Keratinocyte (primary cell): ENCODE results near the gene RPEL1.

ENCODE experiments used
- CTCF ChIP-seq, 3 experiments: IDR thresholded peaks in 1 of 3; conservative IDR thresholded peaks in 1 of 3; optimal IDR thresholded peaks in 1 of 3; 2 replicates in 2 of 3; 3 replicates in 1 of 3; pipeline versions ENCODE3 to v1.5.1; 2011; ENCODE audit warnings: low read length in 3 of 3, mild to moderate bottlenecking in 3 of 3, moderate library complexity in 2 of 3, control low read depth in 1 of 3, inconsistent platforms in 1 of 3; ENCODE audit not compliant: insufficient read depth in 2 of 3; ENCODE audit errors: extremely low read depth in 1 of 3
- EZH2 ChIP-seq: IDR thresholded peaks from one replicate; pipeline ENCODE4 v1.6.1; 2012; ENCODE audit warnings: inconsistent platforms, mild to moderate bottlenecking, low read length, moderate library complexity

DNA sequence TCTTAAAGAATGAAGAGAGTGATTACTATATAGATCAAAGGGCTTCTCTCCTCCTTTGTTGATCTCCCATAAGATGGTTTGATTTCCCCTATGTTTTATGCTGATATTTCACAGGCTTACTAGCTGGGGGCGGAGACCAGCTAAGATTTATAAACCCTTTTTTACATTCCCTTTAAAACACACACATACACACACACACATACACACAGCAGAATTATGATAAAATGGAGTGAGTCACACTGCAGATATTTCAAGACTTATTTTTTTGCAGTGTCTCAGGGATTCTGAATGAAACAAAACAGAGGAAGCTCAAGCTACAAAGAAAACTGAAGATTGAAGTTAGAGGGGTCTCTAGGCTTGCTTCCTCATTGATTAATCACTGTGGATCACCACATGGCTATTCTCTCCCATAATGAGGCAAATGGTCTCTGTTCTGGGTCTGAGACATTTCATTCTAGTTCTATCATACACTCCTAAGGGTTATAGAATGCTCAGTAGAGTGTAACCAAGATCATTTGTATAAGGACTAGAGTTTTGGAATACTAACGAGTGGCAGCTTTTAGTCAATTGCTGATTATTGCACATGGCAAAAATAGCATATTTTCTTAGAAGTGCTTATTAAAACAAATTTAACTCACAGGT lies 49.8 kb downstream of the RPEL1 start:
- TF ChIP-seq EZH2 (no peak), CTCF (optimal IDR thresholded peaks at IDR 0.05 in 1 of 3, IDR thresholded peaks at IDR 0.05 in 1 of 3, conservative IDR thresholded peaks at IDR 0.05 in 1 of 3; ENCODE audit: extremely low read depth in 1 of 3, insufficient read depth in 2 of 3, low read length in 3 of 3) (no peak)
